Stimulated activated CD4-positive, alpha-beta T cell treated with anti-CD3 and anti-CD28 coated beads, Interleukin-15, amount 100 ng/mL, for 1 hour (primary cell): ENCODE results near the gene OXT.
"Not testable (repeated sequence)": the region's sequence is repeated elsewhere in the genome, so short reads cannot be mapped to it uniquely, and the experiment has no call there.

Experiments
- DNase-seq, 2 donors: peaks; one replicate each; pipeline ENCODE4 v3.0.0-alpha.2; 2020; ENCODE audit warnings: low read depth in 1 of 2, low spot score in 1 of 2

The OXT gene

GRCh38 chr20:3047486-3048419 lies 23.7 kb upstream of the OXT start:
- no peak for DNase-seq

- DNase-seq: no peak
Observed at GRCh38 chr20:3051385-3052019, 19.9 kb upstream of the OXT start.

- no peak for DNase-seq
Observed at GRCh38 chr20:3059489-3059888, 11.9 kb upstream of the OXT start.

- not testable (repeated sequence) for DNase-seq
Observed at GRCh38 chr20:3064119-3064518, 7.3 kb upstream of the OXT start.

DNA sequence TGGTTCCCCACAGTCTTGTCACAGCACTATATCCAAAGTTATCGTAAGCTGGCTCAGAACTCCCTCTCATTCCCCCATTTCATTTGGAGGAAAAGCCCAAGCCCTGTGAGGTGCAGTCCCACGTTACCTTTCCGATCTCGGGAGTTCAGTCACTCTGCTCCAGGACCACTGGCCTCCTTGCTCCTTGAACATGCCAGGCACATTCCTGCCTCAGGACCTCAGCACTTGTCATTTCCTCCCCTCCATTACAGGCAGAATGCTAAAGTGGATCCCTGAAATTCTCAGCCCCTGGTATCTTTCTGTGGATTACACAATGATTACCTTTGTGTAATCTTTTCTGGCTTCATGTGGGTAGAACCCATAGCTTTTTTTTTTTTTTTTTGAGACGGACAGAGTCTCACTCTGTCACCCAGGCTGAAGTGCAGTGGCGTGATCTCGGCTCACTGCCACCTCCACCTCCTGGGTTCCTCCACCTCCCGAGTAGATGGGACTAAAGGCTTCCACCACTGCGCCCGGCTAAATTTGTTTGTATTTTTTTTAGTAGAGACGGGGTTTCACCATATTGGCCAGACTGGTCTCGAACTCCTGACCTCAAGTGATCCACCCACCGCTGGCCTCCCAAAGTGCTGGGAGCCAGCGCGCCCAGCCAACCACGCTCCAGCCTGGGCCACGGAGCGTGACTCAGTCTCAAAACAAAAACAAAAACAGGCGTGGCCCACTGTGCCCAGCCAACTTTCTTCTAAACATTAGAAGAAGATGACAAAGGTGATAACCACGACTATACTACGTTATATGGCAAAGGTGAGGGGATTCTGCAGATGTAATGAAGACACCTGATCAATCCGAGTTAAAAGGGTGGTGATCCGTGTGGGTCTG lies 4.0 kb upstream of the OXT start:
- no peak for DNase-seq

DNA sequence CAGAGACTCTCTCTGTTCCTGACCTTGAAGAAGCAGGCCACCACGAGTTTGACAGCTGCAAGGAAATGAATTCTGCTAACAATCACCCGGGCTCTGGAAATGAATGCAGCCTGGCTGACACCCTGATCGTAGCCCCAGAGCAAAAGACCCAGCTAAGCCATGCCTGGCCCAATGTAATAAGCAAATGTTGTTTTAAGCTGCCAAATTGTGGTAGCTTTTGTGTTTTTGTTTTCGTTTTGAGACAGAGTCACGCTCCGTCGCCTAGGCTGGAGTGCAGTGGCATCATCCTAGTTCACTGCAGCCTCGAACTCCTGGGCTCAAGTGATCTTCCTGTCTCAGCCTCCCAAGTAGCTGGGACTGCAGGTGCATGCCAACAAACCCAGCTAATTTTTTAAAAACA lies 3.3 kb upstream of the OXT start:
- no peak for DNase-seq

GRCh38 chr20:3068986-3069900 lies 2.2 kb upstream of the OXT start:
- DNase-seq: no peak

- no peak for DNase-seq
Observed at GRCh38 chr20:3070725-3071124, 695 bp upstream of the OXT start.

DNA sequence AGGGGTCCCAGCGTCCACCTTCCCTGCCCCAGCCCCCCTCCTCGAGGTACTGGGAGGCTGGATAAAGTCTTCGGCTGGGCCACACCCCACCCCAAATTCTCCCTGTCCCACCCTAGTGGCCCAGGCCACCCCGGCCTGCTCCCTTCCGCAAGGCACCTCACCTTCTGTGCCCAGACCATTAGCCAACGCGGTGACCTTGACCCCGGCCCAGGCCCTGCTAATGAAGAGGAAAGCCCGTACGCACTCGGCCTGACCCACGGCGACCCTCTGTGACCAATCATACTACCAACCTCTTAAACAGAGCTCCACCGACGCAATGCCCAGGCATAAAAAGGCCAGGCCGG lies 182 bp upstream of the OXT start:
- DNase-seq: no peak

- no peak for DNase-seq
Observed at GRCh38 chr20:3072530-3073250, 1.3 kb downstream of the OXT start.

DNA sequence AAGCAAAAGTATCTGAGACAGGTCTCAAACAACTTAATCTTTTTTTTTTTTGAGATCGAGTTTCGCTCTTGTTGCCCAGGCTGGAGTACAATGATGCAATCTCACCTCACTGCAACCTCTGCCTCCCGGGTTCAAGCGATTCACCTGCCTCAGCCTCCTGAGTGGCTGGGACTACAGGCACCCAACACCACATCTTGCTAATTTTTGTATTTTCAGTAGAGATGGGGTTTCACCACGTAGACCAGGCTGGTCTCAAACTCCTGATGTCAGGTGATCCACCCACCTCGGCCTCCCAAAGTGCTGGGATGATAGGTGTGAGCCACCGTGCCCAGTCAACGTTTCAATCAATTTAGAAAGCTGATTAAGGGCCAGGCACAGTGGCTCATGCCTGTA lies 1.8 kb downstream of the OXT start:
- DNase-seq: not testable (repeated sequence)

DNA sequence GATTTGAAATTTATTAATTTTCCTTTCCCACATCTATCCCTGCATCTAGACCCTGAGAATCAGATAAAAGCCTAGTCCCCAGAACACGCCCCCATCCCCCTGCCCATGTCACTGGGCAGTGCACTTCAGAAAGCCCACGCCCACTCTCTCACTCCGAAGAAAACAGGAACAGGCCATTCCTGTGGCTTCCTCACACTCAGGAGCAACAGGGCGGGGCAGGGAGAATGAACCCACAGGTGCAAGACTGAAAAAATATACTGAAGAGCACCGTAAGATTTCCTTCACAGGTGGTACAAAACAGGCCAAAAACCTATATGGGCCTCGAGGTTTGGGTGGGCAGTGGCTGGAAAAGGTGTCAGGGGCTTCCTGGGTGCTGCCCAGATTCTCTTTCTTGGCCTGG lies 3.4 kb downstream of the OXT start:
- no peak for DNase-seq

DNA sequence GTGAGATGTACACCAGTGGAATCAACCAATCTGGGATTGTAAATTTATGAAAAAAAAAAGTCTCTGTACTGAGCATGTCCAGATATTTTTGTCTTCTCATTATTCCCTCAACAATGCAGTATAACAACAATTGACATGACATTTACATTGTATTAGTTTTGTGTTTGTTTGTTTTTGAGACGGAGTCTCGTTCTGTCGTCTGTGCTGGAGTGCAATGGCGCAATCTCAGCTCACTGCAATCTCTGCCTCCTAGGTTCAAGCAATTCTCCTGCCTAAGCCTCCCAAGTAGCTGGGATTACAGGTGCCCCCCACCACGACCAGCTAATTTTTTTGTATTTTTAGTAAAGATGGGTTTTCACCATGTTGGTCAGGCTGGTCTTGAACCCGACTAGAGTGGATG lies 3.9 kb downstream of the OXT start:
- not testable (repeated sequence) for DNase-seq

- DNase-seq: no peak
Observed at GRCh38 chr20:3077618-3078134, 6.3 kb downstream of the OXT start.

GRCh38 chr20:3080939-3081388 lies 9.5 kb downstream of the OXT start:
- DNase-seq: no peak

- DNase-seq: no peak
Observed at GRCh38 chr20:3081641-3082040, 10.2 kb downstream of the OXT start.

GRCh38 chr20:3082306-3082951 lies 11.0 kb downstream of the OXT start:
- DNase-seq: no peak

GRCh38 chr20:3082955-3083952 lies 11.8 kb downstream of the OXT start:
- no peak for DNase-seq
